HG02884 (cell line): ENCODE measurements around the gene PCBP3.
"Not testable (repeated sequence)": the region's sequence is repeated elsewhere in the genome, so short reads cannot be mapped to it uniquely, and the experiment has no call there.

Experiments used
- ATAC-seq: cut with Tn5 transposase; IDR thresholded peaks from one replicate; pipeline ENCODE4 v1.9.1; 2021; ENCODE audit warnings: mild to moderate bottlenecking, moderate library complexity; ENCODE audit not compliant: unreplicated experiment

The PCBP3 gene

DNA sequence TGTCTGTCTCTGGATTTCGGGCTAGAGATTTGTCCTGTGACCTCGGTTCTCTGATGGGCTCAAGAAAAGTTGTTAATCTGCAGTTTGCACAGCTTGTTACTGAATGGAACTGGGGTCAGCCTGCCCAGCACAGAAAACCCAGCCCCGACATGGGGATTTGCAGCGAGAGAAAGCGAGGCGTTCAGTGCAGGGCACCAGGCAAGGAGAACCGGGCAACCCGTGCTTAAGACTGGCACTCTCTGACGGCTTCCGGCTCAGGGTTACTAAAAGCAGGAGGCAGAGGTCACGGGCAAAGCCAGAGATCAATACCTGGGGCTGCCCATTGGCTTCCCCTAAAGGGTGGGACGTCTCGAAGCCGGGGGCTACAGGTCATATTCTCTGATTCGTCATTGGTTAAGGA lies 308.2 kb downstream of the PCBP3 start:
- ATAC-seq, result no peak

DNA sequence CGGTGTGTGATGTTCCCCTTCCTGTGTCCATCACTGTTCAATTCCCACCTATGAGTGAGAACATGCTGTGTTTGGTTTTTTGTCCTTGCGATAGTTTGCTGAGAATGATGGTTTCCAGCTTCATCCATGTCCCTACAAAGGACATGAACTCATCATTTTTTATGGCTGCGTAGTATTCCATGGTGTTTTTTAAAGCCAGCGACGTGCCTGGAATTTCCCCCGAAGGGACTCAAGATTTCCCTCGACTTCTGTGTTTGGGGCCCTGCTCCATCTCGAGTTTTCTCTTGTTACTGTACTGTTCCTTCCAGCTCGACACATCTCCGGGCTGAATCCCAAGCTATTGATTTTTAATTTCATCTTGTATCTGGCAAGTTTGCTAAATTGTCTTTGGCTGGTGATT lies 309.0 kb downstream of the PCBP3 start:
- not testable (repeated sequence) for ATAC-seq

GRCh38 chr21:45952974-45953373 lies 309.4 kb downstream of the PCBP3 start:
- ATAC-seq, result no peak

- no peak for ATAC-seq
Measured at GRCh38 chr21:45954261-45954660, 310.7 kb downstream of the PCBP3 start.

- no peak for ATAC-seq
Measured at GRCh38 chr21:45954921-45955320, 311.4 kb downstream of the PCBP3 start.

- no peak for ATAC-seq
Measured at GRCh38 chr21:45957551-45957950, 314.0 kb downstream of the PCBP3 start.

- no peak for ATAC-seq
Measured at GRCh38 chr21:45957981-45958600, 314.6 kb downstream of the PCBP3 start.

- no peak for ATAC-seq
Measured at GRCh38 chr21:45959182-45959581, 315.7 kb downstream of the PCBP3 start.

- ATAC-seq, result no peak
Measured at GRCh38 chr21:45959779-45960390, 316.4 kb downstream of the PCBP3 start.

DNA sequence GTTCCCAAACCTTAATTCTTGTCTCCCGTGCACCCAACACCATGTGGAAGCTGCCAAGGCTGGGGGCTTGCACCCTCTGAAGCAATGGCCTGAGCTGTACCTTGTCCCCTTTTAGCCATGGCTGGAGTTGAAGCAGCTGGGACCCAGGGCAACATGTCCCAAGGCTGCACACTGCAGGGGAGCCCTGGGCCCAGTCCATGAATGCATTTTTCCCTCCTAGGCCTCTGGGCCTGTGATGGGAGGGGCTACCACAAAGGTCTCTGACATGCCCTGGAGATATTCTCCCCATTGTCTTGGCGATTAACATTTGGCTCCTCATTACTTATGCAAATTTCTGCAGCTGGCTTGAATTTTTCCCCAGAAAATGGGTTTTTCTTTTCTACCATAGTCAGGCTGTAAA lies 317.9 kb downstream of the PCBP3 start:
- ATAC-seq, result not testable (repeated sequence)

GRCh38 chr21:45962531-45963231 lies 319.2 kb downstream of the PCBP3 start:
- no peak for ATAC-seq

GRCh38 chr21:45963232-45963570 lies 319.7 kb downstream of the PCBP3 start:
- ATAC-seq, result no peak

DNA sequence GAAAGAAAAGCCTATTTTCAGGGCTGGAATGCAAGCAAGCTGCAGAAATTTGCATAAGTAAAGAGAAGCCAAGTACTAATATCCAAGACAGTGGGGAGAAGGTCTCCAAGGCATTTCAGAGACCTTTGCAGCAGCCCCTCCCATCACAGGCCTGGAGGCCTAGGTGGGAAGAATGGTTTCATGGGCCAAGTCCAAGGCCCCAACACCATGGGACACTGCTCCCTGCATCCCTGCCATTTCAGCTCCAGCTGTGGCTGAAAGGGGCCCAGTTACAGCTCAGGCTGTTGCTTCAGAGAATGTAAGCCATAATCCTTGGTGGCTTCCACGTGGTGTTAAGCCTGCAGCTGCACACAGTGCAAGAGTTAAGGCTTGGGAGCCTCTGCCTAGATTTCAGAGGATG lies 321.1 kb downstream of the PCBP3 start:
- ATAC-seq, result no peak

DNA sequence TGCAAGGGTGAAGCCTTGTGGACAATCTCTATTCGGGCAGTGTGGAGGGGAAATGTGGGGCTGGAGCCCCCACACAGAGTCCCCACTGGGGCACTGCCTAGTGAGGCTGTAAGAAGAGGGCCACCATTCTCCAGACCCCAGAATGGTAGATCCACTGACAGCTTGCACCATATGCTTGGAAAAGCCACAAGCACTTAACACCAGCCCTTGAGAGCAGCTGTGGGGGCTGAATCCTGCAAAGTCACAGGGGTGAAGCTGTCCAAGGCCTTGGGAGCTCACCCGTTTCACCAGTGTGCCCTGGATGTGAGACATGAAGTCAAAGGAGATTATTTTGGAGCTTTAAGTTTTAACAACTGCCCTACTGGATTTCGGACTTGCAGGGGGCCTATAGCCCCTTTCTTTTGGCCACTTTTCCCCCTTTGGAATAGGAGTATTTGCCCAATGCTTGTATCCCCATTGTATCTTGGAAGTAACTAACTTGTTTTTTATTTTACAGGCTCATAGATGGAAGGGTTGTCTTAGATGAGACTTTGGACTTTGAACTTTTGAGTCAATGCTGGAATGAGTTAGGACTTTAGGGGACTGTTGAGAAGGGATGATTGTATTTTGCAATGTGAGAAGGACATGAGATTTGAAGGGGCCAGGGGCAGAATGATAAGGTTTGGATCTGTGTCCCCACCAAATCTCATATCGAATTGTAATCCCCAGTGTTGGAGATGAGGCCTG lies 321.7 kb downstream of the PCBP3 start:
- no peak for ATAC-seq

- no peak for ATAC-seq
Measured at GRCh38 chr21:45966791-45967394, 323.4 kb downstream of the PCBP3 start.

DNA sequence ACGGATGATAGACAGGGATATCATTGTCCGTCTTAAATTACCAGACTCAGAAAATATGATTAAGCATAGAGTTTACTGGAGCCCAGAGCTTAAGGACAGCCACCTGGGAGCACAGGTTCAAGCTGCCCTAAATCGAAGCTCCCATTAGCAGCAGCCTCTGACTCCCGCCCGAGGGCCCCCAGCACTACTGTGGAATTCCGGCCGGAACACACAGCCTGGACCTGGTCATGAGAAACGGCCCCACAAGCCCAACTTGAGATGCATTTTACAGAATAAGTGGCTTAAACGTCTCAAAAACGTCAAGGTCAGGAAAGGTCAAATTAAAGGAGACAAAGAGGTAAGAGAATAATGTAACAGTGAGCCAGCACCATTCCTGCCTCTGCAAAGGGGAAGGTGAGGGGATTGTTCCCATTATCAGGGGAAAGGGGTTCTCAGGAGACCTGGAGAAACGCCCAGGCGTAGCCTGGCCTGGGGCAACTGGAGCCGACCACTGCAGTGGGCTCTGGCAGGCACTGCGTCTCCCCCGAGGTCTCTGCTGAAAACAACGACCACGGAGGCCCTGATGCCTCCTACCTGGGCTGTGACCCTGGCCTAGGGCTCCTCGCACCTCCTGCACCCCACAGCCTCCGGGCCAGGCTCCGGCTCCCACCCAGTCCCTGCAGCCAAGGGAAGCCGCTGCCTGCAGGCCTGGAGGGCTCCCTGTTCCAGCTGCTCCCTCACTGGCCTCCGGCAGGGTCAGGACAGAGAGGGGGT lies 326.6 kb downstream of the PCBP3 start:
- no peak for ATAC-seq

DNA sequence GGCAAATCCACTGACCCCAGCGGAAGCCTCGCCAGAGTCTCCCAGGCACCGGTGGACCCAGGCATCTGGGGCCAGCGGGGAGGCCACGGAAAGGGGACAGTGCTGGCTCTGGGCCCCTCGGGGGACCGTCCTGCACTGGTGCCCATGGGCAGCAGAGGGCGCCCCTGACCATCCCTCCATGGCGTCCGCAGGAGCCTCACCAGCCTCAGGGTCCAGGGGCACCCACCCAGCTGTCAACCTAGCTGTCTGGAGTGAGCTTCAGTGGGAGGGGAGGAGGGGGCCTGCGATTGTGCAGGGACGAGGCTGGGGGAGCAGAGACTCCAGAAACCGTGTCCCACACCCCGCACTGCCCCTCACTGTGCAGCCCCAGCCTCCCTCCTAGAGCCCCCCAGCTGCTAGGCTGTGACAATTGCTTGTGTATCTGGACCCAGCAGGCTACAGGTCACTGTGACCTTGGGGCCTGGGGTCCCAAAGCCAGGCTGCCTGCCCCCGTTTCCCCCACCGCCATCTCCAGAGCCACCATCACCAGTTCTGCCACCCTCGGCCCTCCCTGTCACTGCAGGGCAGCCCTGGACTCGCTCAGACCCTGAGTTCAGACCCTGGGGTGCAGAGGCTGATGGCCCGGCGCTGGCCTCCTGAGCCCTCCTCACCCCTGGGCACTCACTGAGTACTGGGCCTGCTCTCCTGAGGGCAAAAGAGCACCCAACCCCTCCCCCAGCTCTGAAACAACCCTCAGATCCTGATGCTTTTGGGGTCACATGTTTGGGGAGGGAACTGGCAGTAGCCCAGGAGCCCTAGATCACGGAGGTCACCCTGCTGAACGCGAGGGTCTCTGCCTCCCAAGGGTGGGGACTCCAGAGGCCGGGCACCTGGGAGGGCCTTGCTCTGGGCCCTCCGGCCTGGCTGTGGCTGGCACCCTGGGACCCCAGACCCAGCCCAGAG lies 327.4 kb downstream of the PCBP3 start:
- no peak for ATAC-seq

DNA sequence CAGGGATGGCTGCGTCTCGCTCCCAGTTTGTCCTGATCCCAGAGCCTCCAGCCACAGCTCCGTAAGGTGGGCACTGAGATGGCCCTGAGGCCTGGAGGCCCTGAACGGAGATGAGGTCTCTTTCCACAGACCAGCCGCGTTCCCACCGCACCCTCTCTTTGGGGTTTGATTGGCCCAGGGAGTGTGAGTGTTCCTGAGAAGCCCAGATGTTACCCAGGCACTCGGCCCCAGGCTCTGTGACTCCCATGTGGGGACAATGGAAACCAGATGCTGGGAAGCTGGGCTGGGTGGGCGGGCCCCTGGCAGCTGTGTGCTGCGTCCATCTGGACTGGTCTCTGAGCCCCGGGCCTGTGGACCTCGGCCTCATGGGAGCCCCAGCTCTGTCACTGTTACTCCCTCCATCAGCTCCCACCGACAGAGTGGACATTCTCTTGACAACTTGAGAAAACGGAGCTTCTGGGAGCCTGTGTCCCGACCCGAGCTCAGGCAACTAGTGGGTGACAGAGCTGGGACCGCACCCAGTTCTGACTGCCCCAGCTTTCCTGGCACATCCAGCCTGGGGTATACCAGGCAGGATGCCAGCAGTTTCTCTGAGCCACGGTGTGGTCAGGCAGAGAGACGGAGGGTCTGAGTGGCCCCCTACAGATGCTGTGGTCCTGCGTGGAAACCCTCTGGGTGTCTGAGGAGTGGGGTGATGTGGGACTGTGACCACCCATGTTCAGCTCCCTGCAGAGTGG lies 328.3 kb downstream of the PCBP3 start:
- no peak for ATAC-seq

DNA sequence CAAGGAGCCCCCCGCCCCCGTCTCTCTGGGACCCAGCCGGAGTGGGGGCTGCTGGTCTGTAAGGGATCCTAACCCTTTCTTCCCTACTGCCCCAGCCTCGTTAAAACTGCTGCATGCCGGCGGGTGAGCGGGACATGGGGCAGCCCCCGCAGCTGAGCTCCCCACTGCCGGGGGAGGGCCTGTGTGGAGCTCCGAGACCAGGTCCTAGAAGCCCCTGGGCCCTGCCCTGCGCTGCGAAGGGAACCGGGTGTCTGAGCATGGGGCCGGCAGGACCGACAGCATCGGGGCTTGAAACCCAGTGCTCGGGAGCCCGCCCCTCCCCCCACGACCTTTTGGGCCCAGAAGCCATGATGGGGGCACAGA lies 328.8 kb downstream of the PCBP3 start:
- no peak for ATAC-seq
